Parathyroid adenoma (tissue), 2 donors: ENCODE results near the gene NEO1.
A peak's percentile ranks its signal among the peaks of the same experiment; 100 is the strongest.

ENCODE experiments used
- H2AFZ ChIP-seq: fragments of 300-600 bp; sonication (generic); one replicate; pipeline ENCODE4 v1.7.0; 2017; ENCODE audit warnings: antibody characterized with exemption, mild to moderate bottlenecking
- H3K27ac ChIP-seq: fragments of 300-600 bp; sonication (generic); one replicate; pipeline ENCODE4 v1.7.0; 2017
- H3K27me3 ChIP-seq: fragments of 300-600 bp; sonication (generic); one replicate; pipeline ENCODE4 v1.7.0; 2017; ENCODE audit warnings: low read length; ENCODE audit not compliant: control insufficient read depth, insufficient read depth
- H3K36me3 ChIP-seq: fragments of 300-600 bp; sonication (generic); one replicate; pipeline ENCODE4 v1.7.0; 2017; ENCODE audit warnings: low read length; ENCODE audit not compliant: control insufficient read depth, insufficient read depth
- H3K4me1 ChIP-seq: fragments of 300-600 bp; sonication (generic); one replicate; pipeline ENCODE4 v1.7.0; 2017; ENCODE audit warnings: control low read depth
- H3K4me2 ChIP-seq: fragments of 300-600 bp; sonication (generic); one replicate; pipeline ENCODE4 v1.7.0; 2017; ENCODE audit warnings: low read length
- H3K4me3 ChIP-seq: fragments of 300-600 bp; sonication (generic); one replicate; pipeline ENCODE4 v1.7.0; 2017; ENCODE audit warnings: low read depth, low read length
- H3K79me2 ChIP-seq: fragments of 300-600 bp; sonication (generic); one replicate; pipeline ENCODE4 v1.7.0; 2017; ENCODE audit warnings: control low read depth
- H3K9ac ChIP-seq: fragments of 300-600 bp; sonication (generic); one replicate; pipeline ENCODE4 v1.7.0; 2017; ENCODE audit warnings: mild to moderate bottlenecking
- H3K9me3 ChIP-seq: fragments of 300-600 bp; sonication (generic); one replicate; pipeline ENCODE4 v1.7.0; 2017; ENCODE audit warnings: low read length; ENCODE audit not compliant: control insufficient read depth
- TF ChIP-seq, protein P1 (sequence below): fragments of 300-600 bp; sonication (generic); IDR thresholded peaks from one replicate; pipeline ENCODE4 v1.7.0; 2017; ENCODE audit warnings: antibody characterized with exemption, mild to moderate bottlenecking
- donor health status: primary hyperparathyroidism.

The NEO1 gene

DNA sequence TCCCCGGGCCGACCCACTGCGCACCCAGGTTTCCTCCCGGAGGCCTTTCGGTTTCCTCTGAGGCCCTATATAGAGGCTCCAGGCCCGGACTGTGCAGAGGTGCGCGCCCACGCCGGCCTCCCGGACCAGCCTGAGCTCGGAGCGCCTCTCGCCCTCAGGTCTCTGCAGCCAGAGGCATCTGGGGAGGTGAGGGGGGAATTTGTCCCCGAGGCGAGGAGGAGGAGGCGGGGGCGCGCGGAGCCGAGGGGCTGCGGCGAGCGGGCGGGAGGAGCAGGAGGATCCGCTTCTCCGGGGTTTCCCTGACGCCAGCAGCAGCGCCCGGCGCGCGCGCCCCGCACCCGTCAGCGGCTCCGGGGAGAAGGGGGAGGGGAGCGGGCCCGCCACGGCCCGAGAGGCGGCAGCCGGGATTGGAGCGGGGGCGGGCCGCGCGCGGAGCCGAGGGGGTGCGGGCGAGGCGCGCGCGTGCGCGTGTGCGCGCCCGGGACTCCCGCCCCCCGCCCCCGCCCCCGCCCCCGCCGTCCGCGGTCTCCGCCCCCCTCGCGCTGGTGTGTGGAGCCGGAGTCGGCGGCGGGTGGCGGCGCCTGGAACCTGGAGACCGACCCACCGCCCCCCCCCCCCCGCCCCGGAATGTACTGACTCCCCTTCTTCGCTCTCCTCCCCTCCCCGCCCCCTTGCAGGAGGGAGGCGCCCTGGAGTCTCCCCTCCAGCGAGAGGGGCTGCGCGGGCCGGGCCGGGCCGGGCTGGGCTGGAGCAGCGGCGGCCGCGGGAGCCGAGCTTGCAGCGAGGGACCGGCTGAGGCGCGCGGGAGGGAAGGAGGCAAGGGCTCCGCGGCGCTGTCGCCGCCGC lies at the start of gene NEO1:
NEO1 (plus strand) TSS at position 657 of the 846 bp plus-strand sequence. CDS start 213 bp downstream, outside the sequence.
- TF ChIP-seq, protein P1, sequence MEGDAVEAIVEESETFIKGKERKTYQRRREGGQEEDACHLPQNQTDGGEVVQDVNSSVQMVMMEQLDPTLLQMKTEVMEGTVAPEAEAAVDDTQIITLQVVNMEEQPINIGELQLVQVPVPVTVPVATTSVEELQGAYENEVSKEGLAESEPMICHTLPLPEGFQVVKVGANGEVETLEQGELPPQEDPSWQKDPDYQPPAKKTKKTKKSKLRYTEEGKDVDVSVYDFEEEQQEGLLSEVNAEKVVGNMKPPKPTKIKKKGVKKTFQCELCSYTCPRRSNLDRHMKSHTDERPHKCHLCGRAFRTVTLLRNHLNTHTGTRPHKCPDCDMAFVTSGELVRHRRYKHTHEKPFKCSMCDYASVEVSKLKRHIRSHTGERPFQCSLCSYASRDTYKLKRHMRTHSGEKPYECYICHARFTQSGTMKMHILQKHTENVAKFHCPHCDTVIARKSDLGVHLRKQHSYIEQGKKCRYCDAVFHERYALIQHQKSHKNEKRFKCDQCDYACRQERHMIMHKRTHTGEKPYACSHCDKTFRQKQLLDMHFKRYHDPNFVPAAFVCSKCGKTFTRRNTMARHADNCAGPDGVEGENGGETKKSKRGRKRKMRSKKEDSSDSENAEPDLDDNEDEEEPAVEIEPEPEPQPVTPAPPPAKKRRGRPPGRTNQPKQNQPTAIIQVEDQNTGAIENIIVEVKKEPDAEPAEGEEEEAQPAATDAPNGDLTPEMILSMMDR: no peak
- no peaks in the 10 kb centered on the region for H3K9me3 ChIP-seq
- peak within 1 kb of the TSS; percentile 75 for H3K4me2 ChIP-seq
- no peaks in the 10 kb centered on the region for H3K79me2 ChIP-seq
- H2AFZ ChIP-seq: peak within 1 kb of the TSS; percentile 82
- peaks cover 8% of the 10 kb centered on the region for H3K4me1 ChIP-seq
- peak within 1 kb of the TSS; percentile 72 for H3K4me3 ChIP-seq
- H3K27me3 ChIP-seq: no peaks in the 10 kb centered on the region
- peak within 1 kb of the TSS; percentile 91 for H3K9ac ChIP-seq
- H3K36me3 ChIP-seq: no peaks in the 10 kb centered on the region
- H3K27ac ChIP-seq: peak within 1 kb of the TSS; percentile 96

- H3K36me3 ChIP-seq: no peaks in the 10 kb centered on the region
Observed at GRCh38 chr15:73004462-73004861, 47.8 kb upstream of the NEO1 start.

DNA sequence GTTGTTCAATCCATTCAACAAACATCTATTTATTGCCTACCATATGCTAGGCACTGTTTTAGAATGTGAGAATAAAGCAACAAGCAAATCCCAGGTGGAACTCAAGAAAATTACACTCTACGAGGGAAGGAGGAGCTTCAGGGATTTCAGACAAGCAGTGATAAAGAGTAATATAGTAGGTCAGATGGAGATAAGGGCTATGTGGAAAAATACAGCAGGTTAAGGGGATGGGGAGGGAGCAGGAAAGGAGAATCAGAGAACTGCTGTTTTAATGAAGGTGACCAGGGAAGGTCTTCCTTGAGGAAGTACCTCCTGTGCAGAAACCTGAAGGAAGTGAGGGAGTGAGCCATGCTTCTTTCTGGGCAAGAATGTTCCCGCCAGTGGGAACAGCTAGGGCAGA lies 47.2 kb upstream of the NEO1 start:
- Histone ChIP-seq H3K4me3 (no peak overlapping the region), H3K4me2 (no peak overlapping the region), H2AFZ (no peak overlapping the region), H3K9me3 (no peaks in the 10 kb centered on the region), H3K27ac (no peak overlapping the region), H3K9ac (no peak overlapping the region), H3K36me3 (no peaks in the 10 kb centered on the region), H3K79me2 (no peaks in the 10 kb centered on the region), H3K27me3 (no peaks in the 10 kb centered on the region), H3K4me1 (no peaks in the 10 kb centered on the region)
- TF ChIP-seq, protein P1: no peak

More at GRCh38 chr15:73004462-73004861, 47.8 kb upstream of the NEO1 start:
- no peaks in the 10 kb centered on the region for H3K9me3 ChIP-seq
- H3K4me1 ChIP-seq: no peaks in the 10 kb centered on the region
- H3K9ac ChIP-seq: no peak overlapping the region
- no peaks in the 10 kb centered on the region for H3K27me3 ChIP-seq
- no peak overlapping the region for H2AFZ ChIP-seq
- H3K27ac ChIP-seq: no peak overlapping the region
- no peak overlapping the region for H3K4me2 ChIP-seq
- no peak overlapping the region for H3K4me3 ChIP-seq
- no peaks in the 10 kb centered on the region for H3K79me2 ChIP-seq
- TF ChIP-seq, protein P1: no peak

DNA sequence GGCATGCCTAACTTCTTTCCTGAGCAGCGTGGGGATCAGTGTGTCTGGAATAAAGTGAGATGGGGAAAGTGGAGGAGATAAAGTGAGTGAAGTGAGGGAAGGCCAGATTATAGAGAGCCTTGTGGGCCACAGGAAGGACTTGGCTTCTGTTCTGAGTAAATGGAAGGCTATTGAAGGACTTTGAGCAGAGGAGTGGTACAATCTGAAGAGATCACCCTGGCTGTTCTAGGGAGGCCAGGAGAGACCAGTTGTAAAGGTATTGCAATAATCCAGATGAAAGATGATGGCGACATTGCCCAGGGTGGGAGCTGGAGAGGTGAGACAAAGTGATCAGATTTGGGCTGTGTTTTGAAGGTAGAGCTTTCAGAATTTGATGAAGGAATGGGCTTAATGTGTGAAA lies 46.8 kb upstream of the NEO1 start:
- H3K4me1 ChIP-seq: no peaks in the 10 kb centered on the region
- H3K79me2 ChIP-seq: no peaks in the 10 kb centered on the region
- H3K9me3 ChIP-seq: no peaks in the 10 kb centered on the region
- H3K27me3 ChIP-seq: no peaks in the 10 kb centered on the region
- no peak overlapping the region for H3K27ac ChIP-seq
- no peak overlapping the region for H2AFZ ChIP-seq
- no peak overlapping the region for H3K4me3 ChIP-seq
- no peak overlapping the region for H3K4me2 ChIP-seq
- no peak overlapping the region for H3K9ac ChIP-seq
- H3K36me3 ChIP-seq: no peaks in the 10 kb centered on the region
- TF ChIP-seq, protein P1: no peak

DNA sequence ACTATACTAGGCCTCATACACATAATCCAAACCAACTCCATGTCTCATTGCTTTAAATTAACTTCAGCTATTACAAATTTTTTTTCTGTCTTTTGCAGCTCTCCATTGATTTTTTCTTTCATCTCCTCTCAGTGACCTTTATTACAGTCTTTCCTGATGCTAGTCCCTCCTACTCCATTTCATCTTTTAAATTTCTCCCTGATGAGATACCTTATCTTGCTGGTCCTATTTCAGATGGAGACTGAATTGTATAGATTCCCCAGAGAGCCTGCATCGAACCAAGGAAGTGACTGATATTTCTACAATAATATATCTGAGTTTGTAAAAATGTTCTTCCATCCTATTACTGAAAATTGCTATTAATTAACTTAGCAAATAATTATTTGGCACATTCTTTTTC lies 45.7 kb upstream of the NEO1 start:
- H3K4me3 ChIP-seq: no peak overlapping the region
- no peak overlapping the region for H3K4me2 ChIP-seq
- no peaks in the 10 kb centered on the region for H3K27me3 ChIP-seq
- no peak overlapping the region for H3K27ac ChIP-seq
- TF ChIP-seq, protein P1: no peak
- H2AFZ ChIP-seq: no peak overlapping the region
- H3K9ac ChIP-seq: no peak overlapping the region
- H3K79me2 ChIP-seq: no peaks in the 10 kb centered on the region
- H3K4me1 ChIP-seq: no peaks in the 10 kb centered on the region
- no peaks in the 10 kb centered on the region for H3K9me3 ChIP-seq
- no peaks in the 10 kb centered on the region for H3K36me3 ChIP-seq
